Pons (tissue), 1 donor: ENCODE data around the gene DMD.
A peak's percentile ranks its signal among the peaks of the same experiment; 100 is the strongest.

ENCODE experiments used
- DNase-seq: peaks from one replicate; pipeline ENCODE4 v3.0.0-alpha.2; 2016; ENCODE audit warnings: low spot score

The DMD gene

DNA sequence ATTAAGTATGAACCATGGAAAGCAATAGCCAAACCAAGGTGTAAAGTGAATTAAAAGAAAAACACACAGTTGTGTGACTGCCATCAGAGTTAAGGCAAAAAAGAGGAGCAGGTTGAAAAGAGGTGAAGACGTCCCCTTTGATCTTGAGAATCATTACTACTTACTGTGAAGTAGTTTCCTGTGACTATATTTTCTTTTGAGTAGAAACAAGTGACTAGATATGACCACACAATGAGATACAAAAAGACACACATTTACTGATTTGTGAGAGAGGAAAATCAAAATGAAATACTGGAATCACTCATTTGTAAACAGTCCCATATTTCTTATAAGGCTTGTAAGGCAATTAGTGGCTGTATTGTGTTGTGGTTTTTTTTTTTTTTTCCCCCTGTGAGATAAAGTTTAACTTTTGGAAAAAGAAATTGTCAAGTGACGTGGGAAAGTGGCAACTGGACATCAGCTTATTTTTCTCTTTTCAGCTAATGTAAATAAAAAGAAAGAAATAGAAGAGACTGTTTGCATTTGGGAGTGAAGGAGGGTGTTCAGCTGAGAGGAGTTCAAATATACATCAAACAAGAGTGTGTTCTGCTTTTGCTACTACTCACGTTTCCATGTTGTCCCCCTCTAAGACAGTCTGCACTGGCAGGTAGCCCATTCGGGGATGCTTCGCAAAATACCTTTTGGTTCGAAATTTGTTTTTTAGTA, 2033.1 kb downstream of the DMD start:
- no peak for DNase-seq

DNA sequence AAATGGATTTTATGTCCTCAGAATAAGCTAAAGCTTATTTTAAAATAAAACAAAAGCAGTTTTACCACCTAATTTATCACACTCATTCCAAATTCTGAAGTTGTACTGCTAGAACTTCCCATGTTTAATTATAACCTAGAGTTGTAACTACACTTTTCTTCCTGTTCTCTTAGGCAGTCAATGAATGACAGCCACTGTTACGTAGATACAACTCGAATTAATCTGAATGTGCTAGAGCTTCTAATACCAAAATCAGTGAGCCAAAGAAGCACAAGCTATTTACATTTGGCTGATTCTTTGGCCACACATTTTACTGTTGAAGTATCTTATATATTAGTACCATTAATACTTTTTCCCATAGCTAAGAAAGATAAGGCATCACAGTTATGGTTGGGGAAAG, 2040.6 kb downstream of the DMD start:
- DNase-seq = no peak

DNA sequence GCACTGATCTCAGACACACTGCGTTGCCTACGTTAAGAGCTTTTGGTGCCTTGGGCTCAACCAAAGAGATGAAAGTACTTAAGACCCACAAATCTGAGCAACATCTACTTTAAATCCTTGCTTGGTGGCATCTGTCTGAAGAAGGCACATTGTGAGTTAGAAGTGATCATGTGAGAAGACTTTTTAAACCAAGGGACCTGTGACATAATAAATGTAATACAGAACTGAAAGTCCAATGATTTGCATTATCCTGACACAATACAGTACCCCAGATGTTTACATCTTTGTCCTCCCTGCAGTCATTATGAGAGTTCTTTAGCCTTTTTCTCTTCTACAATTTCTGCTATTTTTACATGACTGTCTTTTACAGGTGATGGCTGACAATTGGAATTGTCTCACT, 2042.8 kb downstream of the DMD start:
- no peak for DNase-seq

DNA sequence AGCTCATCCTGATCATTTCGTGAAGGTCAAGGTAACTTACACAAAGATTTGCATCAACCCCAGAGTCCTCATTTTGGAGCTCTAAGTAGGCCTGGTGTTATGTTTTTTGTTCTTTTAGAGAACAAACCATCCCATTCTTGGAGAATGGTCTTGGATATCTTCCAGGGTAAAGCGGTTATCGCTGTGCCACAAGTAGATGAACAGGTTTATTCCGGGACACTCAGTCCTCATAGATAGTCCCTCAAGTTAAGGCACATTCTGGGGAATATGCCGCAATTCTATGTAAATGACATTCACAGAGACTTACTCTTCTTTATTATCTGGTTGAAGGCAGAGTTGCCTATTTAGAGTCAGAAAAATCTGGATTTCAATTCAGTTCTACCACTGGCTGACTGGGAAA, 2044.5 kb downstream of the DMD start:
- DNase-seq = no peak

DNA sequence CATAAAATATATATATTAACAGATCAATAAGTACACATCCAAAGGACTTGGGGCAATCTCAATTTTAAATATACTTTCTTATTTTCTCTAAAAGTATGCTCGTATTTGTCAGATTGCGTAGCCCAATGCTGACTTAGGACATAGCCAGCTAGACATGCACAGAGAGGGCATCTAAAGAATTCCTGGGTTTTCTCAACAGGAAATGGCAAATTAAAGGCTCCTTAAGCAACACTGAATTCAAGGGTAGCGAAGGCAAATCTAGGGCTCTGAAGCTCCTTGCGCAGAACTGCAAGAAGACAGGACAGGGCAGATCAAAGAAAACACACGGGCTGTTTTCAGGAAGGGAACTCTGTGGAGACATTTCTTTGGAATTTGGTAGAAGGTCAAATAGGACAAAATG, 2044.9 kb downstream of the DMD start:
- no peak for DNase-seq

DNA sequence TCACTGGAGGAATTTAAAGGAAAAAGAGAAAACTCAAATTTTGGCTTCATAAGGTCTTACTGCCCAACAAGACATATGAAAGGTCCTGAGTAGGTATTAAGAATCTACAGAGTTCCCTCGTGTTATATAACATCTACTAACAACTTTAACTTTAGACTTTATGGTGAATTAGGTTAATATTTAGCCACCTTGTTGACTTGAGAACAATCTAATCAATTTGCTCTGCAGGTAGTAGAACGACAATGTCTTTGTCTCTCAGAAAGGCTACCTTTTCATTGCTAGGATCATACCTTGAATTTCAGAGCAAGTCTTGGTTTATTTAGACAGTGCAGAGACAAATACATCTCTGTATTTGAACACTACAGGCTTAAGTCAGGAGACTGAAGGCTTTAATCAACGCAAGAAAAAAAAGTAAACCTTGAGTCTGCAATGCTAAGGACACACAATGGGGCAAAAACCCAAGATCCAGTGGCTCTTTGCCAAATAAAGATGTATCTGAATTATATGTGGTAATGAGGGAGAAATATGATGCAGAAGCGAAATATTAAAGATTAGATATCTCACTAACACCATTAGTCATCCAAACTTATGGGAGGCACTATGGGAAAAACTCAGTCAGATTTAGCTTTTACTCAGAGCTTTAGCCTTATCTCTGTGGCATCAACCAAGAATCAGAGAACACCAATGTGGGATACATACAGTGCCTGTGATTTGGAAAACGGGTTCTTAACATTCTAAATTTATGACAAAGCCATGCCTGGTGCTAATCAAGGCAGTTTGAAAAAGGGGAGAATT, 2045.9 kb downstream of the DMD start:
- no peak for DNase-seq

DNA sequence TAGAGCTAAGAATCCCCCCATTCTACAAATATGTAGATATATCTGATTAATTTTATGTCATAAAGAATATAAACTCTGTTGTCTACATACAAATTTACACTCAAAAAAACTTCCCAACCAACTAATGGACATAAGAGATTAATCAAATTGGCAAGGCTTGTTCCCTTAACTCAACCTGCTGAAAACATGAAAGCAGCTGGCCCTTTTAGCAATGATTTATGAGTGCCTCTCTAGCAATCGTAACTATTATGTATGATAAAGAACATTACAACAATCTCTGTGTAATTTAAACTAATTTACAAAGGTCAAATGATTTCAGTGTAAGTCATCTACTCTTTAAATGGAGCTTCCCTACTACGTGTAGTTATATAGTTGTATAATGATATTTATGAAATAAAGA, 2056.4 kb downstream of the DMD start:
- DNase-seq = no peak

DNA sequence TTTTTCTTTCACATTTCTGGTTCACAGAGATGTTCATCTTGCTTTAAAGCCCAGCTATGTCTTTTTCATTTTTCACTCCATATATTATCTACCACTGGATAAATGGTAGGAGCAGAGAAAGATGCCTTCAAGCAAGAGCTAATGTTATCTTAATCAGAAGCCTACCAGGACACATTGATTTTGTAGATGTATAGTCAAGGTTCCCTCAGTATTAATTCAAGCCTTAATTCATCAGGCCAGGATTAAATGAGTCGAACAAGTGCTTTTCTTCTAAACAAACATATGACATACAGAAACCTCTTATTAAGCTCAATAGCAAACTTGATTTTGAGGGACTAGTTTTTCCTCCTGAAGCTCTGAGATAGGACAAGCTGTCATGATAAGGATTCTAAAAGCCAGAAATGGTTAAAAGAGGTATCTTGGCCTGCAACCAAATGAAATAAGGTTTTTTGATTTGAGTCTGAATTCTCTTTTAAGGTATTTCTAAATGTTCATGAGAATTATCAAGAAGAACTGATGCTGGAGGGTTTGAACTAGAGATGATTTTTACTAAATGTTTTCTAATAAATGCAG, 2057.8 kb downstream of the DMD start:
- no peak for DNase-seq

DNA sequence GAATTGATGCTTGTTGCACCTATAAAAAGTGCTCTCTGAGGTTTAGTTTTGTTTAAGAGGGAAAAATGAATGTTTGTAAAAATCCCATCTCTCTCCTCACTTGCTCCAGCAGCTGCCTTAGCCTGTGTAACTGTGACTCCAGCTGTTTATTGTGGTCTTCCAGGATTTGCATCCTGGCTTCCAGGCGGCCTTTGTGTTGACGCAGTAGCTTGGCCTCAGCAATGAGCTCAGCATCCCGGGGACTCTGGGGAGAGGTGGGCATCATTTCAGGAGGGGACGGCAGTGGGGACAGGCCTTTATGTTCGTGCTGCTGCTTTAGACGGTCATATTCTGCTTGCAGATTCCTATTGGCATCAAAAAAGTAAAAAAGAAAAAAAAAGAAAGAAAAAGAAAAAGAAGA, 2064.2 kb downstream of the DMD start:
- no peak for DNase-seq

DNA sequence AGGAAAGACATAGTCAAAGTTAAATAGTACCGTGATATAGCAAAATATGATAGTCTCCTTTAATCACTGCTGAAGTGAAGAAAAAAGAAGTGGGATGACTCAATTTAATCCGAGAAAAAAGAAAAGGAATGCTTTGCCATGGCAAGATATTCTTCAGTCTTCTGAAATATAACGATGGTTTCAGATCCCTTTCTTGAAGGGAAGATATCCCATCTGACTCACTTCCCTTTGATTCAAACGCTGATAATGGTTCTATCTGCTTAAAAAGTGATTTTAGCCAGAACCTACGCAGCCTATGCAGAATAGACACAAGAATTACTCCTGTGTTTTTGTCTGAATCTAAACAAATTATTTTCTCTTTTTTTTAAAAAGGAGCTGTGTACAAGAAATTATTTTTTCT, 2071.4 kb downstream of the DMD start:
- DNase-seq = no peak

DNA sequence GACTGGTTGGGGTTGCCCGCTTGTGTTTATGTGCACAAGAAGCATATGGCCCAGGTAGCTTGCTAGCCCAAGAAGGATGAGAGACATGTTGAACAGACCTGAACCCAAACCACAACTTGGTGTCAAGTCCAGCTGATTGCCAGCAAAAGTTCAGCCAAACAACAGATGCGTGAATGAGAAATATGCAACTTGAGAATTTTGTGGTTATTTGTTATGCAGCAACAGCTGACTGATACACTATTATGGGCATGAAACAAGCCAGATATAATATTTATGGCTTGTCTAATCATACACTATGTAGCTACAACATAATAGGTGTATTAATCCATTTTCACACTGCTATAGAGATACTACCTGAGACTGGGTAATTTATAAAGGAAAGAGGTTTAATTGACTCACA, 2073.2 kb downstream of the DMD start:
- DNase-seq = no peak

DNA sequence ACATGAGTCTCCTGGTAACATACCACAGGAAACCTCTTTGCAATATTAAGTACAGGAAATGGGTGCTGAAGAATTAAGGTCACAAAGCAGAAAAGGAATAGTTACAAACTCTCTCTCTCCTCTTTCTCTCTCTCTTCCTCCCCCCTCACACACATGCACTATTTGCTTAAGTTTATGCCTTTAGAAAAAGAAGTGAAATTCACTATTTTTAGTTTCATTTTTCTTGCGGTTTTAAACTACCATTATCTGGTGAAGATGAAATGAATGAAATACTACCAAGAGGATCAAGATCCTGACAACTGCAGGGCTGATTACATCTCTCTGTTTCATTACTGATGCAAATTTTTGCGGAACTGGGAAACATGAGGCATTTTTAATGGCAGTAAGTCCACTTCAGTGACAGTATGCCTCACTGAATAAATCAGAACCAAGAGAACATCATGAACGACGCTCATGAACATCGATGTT, 2075.2 kb downstream of the DMD start:
- DNase-seq = no peak

DNA sequence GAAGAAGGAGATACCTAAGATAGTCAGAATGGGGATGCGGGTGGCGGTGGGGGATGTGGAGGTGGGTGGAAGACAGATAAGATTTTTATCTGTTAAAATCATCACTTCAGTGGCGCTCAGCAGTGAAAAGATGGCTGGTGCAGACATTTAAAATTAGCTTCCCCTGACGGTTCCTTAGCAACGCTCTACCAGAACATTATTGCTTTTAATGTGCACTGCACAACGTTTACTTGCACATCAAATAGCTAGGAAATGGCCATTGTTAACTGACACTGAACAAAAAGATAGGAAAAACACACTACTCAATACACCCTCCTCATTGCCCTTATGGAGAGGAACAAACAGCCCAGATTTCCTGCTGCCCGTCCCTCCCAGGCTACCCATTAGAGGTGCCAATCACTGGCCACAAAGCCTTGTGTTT, 2078.5 kb downstream of the DMD start:
- no peak for DNase-seq

DNA sequence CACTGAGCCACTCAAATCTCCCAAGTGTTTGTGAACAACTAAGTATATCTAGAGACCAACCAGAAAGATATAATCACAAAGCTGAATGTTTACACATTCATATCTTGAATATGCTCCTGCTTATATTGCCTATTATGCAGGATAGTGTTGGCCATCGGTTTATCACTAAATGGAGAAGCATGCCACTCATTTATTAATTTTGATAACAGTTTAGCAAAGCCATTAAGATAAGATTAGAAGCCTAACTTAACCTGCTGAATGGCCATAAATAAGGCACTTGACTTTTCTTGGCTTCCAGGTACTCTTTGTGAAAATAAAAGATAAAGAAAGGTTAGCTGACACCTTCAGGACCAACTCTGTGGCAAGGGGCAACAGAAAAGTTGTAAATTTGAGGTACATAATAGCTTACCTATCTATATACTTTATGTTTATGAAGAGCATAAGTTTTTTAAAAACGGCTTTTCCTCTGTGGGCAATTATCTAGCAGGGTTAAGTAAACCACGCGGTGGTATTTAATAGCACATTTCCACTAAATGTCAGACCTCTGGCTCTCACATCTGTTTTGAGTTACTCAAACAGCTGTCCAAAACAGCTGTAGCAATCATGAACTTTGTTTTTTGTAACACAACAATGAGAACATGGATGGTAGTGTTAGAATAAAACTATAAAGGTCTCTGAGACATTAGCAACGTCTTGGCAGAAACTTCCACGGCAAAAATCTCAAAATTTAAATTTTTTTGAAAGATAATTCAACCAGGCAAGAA, 2080.7 kb downstream of the DMD start:
- DNase-seq = no peak

DNA sequence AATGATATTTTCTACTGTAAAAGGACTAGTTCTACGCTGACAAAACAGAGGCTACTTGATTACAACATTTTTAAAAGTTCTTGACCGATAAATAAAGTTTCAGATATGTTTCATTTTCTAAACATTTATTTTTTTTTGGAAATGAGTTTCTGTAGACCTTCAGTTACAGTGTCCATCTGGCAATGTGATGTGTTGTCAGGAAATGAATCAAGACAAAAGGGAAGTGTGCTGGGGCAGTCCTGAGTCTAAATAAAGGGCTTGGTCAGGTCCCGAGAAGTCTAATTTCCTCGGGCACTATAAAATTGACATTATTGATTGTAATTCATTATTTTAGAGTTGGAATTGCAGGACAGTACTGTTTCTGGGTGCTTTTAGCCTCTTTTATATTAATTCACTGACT, 2082.5 kb downstream of the DMD start:
- peak; percentile 14 for DNase-seq

DNA sequence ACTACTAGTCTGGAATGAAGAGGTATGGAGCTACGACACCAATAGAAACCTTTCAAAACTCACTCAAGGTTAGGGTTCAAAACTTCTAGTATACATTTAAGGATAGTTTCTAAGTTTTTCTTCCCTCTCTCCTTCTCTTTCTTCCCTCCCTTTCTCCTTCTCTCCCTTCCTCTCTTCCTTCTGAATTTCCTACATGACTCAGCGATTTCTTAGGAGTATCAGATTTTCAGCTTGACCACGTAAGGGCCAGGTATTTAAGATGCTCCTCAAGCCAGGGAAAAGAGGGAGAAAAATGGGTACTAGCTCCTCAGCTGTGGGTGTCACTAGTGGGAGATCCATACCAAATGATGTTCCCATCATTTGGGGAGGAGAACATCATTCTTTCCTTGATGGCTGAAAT, 2083.6 kb downstream of the DMD start:
- DNase-seq = no peak

DNA sequence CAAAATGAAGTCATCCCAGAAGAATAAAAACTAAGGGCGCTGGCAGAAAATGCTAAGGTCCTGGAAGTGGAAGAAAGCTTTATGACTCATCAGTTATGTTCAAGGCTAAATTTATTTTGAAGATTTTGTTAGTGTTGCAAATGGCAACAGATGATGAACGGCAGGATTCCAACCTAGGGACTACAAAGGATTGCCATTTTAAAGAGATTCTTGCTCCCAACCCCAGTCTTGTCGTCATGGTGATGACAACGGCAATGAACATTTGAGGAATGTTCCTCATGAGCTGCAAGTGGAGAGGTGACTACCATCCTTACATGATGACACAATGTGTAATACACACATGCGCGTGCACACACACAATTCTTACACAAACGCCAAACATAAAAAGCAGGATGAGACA, 2085.1 kb downstream of the DMD start:
- no peak for DNase-seq

DNA sequence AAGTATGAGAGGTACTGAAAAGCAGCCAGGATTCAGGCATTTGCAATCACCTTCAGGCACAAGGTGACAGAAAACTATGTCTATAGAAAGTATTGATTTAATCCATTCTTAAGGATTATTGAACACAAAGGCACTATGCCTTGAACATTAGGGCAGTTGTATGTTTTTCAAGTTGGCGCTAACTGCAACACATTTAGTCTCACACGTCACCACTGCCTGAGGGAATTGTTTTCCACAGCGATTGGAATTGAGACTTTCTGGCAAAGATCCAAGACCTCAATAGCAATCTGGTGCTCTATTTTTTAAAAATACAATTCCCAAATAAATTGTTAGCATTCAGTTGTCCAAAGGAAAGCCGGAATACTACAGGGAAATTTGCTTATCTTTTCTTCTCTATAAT, 2086.8 kb downstream of the DMD start:
- DNase-seq = no peak

DNA sequence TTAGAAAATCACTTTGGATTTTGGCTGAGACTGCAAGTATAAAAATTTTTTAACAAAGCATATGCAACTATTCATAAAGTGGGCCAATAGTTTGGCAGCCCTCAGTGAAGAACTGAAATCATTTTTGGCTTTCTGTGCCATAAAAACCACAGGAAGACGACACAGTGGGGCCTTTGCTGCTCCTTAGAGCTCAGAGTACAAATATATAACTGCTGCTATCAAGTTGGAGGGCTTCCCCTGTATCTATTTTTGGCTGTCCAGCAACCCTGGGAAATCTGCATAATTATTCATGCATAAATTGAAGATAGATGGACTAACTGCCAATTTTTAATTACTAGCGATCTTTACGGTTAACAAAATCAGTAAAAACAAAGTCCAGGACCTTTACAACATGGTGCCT, 2088.0 kb downstream of the DMD start:
- DNase-seq = no peak

DNA sequence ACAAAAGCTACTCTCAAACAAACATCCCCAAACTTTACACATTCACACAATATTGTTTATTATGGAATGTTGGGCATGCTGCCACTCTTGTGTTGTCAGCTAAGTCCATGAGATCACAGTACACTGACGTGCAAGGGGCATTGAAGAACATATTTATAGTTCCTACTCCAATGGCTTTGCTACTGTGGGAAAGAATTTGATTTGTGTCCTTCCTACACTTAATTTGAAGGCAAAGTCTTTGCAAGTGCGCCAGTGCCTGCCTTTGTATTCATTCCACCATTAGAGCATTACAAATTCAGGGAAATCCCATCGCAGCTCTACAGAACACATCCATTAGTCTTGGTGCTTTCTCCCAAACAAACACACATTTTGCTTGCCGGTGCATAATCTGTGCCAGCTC, 2094.1 kb downstream of the DMD start:
- DNase-seq = no peak

DNA sequence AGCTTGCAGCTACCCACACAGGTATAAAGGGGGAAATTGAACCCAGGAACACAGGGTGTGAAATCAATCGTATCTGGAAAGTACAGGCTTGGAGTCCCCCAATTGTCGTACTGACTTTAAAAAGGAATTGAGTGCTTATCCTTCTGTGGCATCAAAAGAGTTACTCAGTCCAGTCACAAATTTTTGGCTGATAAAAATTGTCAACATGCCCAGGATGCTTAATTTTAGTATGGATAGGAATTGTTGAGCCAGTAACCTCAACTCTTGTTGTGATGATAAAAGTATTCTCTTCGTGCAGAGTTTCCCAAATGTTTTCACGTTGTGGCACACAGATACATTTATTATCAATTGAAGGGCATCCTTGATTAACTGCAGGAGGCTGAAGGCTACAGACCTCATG, 2096.0 kb downstream of the DMD start:
- no peak for DNase-seq

DNA sequence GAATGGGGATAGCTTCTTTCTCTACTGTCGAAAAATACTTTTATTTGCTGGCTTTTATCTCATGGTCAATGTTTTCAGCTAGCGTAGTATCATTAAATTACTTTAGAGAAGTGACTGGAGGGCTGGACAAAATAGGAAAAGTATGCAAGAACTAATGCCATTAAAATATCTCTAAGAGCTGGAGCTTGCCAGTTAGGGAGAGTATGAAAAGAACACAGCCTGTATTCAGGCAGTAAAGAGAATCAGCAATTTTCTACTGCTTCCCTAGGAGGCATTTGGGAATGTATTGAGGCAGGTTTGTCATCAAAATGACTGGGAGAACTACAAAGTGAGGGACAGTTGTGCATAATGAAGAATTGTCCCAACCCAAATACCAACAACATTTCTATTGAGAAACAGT, 2096.5 kb downstream of the DMD start:
- DNase-seq = no peak
